H9 (cell line): ENCODE measurements around the gene PROC. TPM values are rescaled to one million over a fixed set of nuclear protein-coding genes. Genes with fewer than 3 reads are reported as not detected.

Experiments
- DNase-seq: peaks from one replicate; pipeline ENCODE4 v3.0.0-alpha.2; 2017
- H2AFZ ChIP-seq: one replicate; pipeline ENCODE4 v1.6.1; 2013; ENCODE audit warnings: mild to moderate bottlenecking, low read length, control low read depth, moderate library complexity
- H2AK5ac ChIP-seq: 2 replicates; pipeline ENCODE4 v1.6.1; 2013; ENCODE audit warnings: low read length, control low read depth, mixed read lengths; ENCODE audit not compliant: insufficient read length
- H2BK120ac ChIP-seq: one replicate; pipeline ENCODE4 v1.6.1; 2013; ENCODE audit warnings: low read depth, mild to moderate bottlenecking, low read length, control low read depth, inconsistent platforms; ENCODE audit not compliant: poor library complexity, severe bottlenecking
- H2BK12ac ChIP-seq: 2 replicates; pipeline ENCODE4 v1.6.1; 2013; ENCODE audit warnings: low read length, control low read depth, mixed read lengths, low read depth; ENCODE audit not compliant: insufficient read length
- H2BK15ac ChIP-seq: 2 replicates; pipeline ENCODE4 v1.6.1; 2013; ENCODE audit warnings: low read depth, low read length, control low read depth
- H2BK20ac ChIP-seq: one replicate; pipeline ENCODE4 v1.6.1; 2013; ENCODE audit warnings: low read depth, mild to moderate bottlenecking, low read length, control low read depth, inconsistent platforms; ENCODE audit not compliant: poor library complexity, severe bottlenecking
- H2BK5ac ChIP-seq: 2 replicates; pipeline ENCODE4 v1.6.1; 2013; ENCODE audit warnings: low read length, control low read depth, mixed read lengths; ENCODE audit not compliant: insufficient read length
- H3K14ac ChIP-seq: 2 replicates; pipeline ENCODE4 v1.6.1; 2013; ENCODE audit warnings: low read length, control low read depth; ENCODE audit not compliant: insufficient read depth
- H3K18ac ChIP-seq: 2 replicates; pipeline ENCODE4 v1.6.1; 2013; ENCODE audit warnings: low read depth, mild to moderate bottlenecking, mixed read lengths, low read length, control low read depth; ENCODE audit not compliant: insufficient read length
- H3K23ac ChIP-seq: 2 replicates; pipeline ENCODE4 v1.6.1; 2013; ENCODE audit warnings: low read length, control low read depth, mixed read lengths, low read depth; ENCODE audit not compliant: insufficient read length
- H3K23me2 ChIP-seq: 2 replicates; pipeline ENCODE4 v1.6.1; 2013; ENCODE audit warnings: low read depth, mild to moderate bottlenecking, mixed read lengths, low read length, control low read depth; ENCODE audit not compliant: insufficient read length, poor library complexity, severe bottlenecking
- H3K27ac ChIP-seq: 2 replicates; pipeline ENCODE4 v1.5.1; 2013; ENCODE audit warnings: low read length, control low read depth, mixed read lengths, low read depth; ENCODE audit not compliant: insufficient read length
- H3K27me3 ChIP-seq: 2 replicates; pipeline ENCODE4 v1.6.1; 2013; ENCODE audit warnings: low read length, control low read depth, inconsistent platforms; ENCODE audit not compliant: insufficient read depth
- H3K4ac ChIP-seq: 2 replicates; pipeline ENCODE4 v1.6.1; 2013; ENCODE audit warnings: low read depth, mild to moderate bottlenecking, control low read depth, inconsistent platforms, low read length, moderate library complexity
- H3K4me1 ChIP-seq: 2 replicates; pipeline ENCODE4 v1.6.1; 2013; ENCODE audit warnings: low read length, control low read depth, inconsistent platforms; ENCODE audit not compliant: insufficient read depth
- H3K4me2 ChIP-seq: 2 replicates; pipeline ENCODE4 v1.6.1; 2013; ENCODE audit warnings: low read length, control low read depth, mixed read lengths; ENCODE audit not compliant: insufficient read length, insufficient read depth
- H3K56ac ChIP-seq: 2 replicates; pipeline ENCODE4 v1.6.1; 2013; ENCODE audit warnings: low read depth, mild to moderate bottlenecking, mixed read lengths, low read length, control low read depth; ENCODE audit not compliant: insufficient read length
- H3K79me1 ChIP-seq: 2 replicates; pipeline ENCODE4 v1.6.1; 2013; ENCODE audit warnings: low read depth, mild to moderate bottlenecking, moderate library complexity, low read length, control low read depth, inconsistent platforms; ENCODE audit not compliant: insufficient read depth, poor library complexity, severe bottlenecking
- H3K79me2 ChIP-seq: 2 replicates; pipeline ENCODE4 v1.6.1; 2013; ENCODE audit warnings: low read length, control low read depth, inconsistent platforms; ENCODE audit not compliant: insufficient read depth
- H3K9ac ChIP-seq: 2 replicates; pipeline ENCODE4 v1.6.1; 2013; ENCODE audit warnings: low read length, control low read depth, mixed read lengths; ENCODE audit not compliant: insufficient read length; ENCODE audit errors: extremely low read depth
- H3K9me3 ChIP-seq: one replicate; pipeline ENCODE4 v1.6.1; 2013; ENCODE audit warnings: low read depth, low read length, inconsistent platforms; ENCODE audit not compliant: control insufficient read depth
- H3T11ph ChIP-seq: one replicate; pipeline ENCODE4 v1.6.1; 2013; ENCODE audit warnings: mild to moderate bottlenecking, low read length, control low read depth, inconsistent platforms
- H4K20me1 ChIP-seq: one replicate; pipeline ENCODE4 v1.6.1; 2013; ENCODE audit not compliant: control insufficient read depth, insufficient read length, insufficient read depth
- H4K5ac ChIP-seq: 2 replicates; pipeline ENCODE4 v1.6.1; 2013; ENCODE audit warnings: low read depth, mild to moderate bottlenecking, mixed read lengths, low read length, control low read depth; ENCODE audit not compliant: insufficient read length
- H4K8ac ChIP-seq: replicated peaks from 2 replicates; pipeline ENCODE4 v1.6.1; 2013; ENCODE audit warnings: low read length, control low read depth, mixed read lengths, low read depth; ENCODE audit not compliant: insufficient read length
- H4K91ac ChIP-seq: 2 replicates; pipeline ENCODE4 v1.6.1; 2013; ENCODE audit warnings: low read depth, mild to moderate bottlenecking, moderate library complexity, mixed read lengths, low read length, control low read depth; ENCODE audit not compliant: insufficient read length
- H3K27ac Mint-ChIP-seq, 3 experiments: 2 replicates in 2 of 3; 3 replicates in 1 of 3; pipeline ENCODE4 v1.8.0; 2020 to 2021; ENCODE audit warnings: mixed read lengths in 3 of 3, mild to moderate bottlenecking in 1 of 3, moderate library complexity in 1 of 3
- H3K27me3 Mint-ChIP-seq: 2 replicates; pipeline ENCODE4 v1.8.0; 2021; ENCODE audit warnings: low read depth, mild to moderate bottlenecking, moderate library complexity, mixed read lengths
- H3K36me3 Mint-ChIP-seq, 3 experiments: 2 replicates in 2 of 3; 3 replicates in 1 of 3; pipeline ENCODE4 v1.8.0; 2020 to 2021; ENCODE audit warnings: low read depth in 3 of 3, mixed read lengths in 3 of 3; ENCODE audit not compliant: insufficient read depth in 1 of 3
- H3K4me1 Mint-ChIP-seq, 2 experiments: 2 replicates each; pipeline ENCODE4 v1.8.0; 2020; ENCODE audit warnings: mixed read lengths in 2 of 2
- H3K4me3 Mint-ChIP-seq, 2 experiments: 2 replicates in 1 of 2; 3 replicates in 1 of 2; pipeline ENCODE4 v1.8.0; 2020 to 2021; ENCODE audit warnings: mild to moderate bottlenecking in 2 of 2, mixed read lengths in 2 of 2, moderate library complexity in 1 of 2
- H3K9me3 Mint-ChIP-seq, 2 experiments: 2 replicates in 1 of 2; 3 replicates in 1 of 2; pipeline ENCODE4 v1.8.0; 2020; ENCODE audit warnings: mild to moderate bottlenecking in 2 of 2, mixed read lengths in 2 of 2, moderate library complexity in 1 of 2
- WGBS: extraction: QIAGEN DNeasy Blood & Tissue Kit; methylation state at CpG from one replicate; pipeline ENCODE4 v1.1.7; 2013; ENCODE audit warnings: missing lambda C conversion rate, low lambda C conversion rate, mixed read lengths; ENCODE audit not compliant: insufficient read length; ENCODE audit errors: extremely low coverage; 5-methylcytosine and 5-hydroxymethylcytosine counted together
- total RNA-seq: library from RNA; stranded (reverse); gene quantifications from 2 replicates; pipeline ENCODE4 v1.2.1, GENCODE V29; 2021
- TF ChIP-seq, protein P1 (sequence below): fragments of 200-600 bp; sonication (generic); conservative IDR thresholded peaks from 3 replicates; pipeline ENCODE4 v1.8.0; 2021; ENCODE audit warnings: antibody characterized with exemption, mild to moderate bottlenecking

The PROC gene
- total RNA-seq, 1 experiment from 2014 or later: 0.61 TPM

GRCh38 chr2:127429291-127429690, 11.1 kb downstream of the PROC start:
- Histone ChIP-seq H3K4me1 (no peaks in the 10 kb centered on the region), H3K23ac (no peak overlapping the region), H4K20me1 (no peaks in the 10 kb centered on the region), H3K56ac (no peak overlapping the region), H2BK15ac (no peak overlapping the region), H3K4ac (no peak overlapping the region), H3K9me3 (no peaks in the 10 kb centered on the region), H4K8ac (no peak overlapping the region), H3K79me2 (no peaks in the 10 kb centered on the region), H3K23me2 (no peaks in the 10 kb centered on the region), H2BK20ac (no peak overlapping the region), H4K91ac (no peak overlapping the region), H3K27ac (no peak overlapping the region), H3K14ac (no peak overlapping the region), H3T11ph (no peak overlapping the region), H3K4me2 (no peak overlapping the region), H4K5ac (no peak overlapping the region), H3K9ac (no peak overlapping the region), H3K27me3 (no peaks in the 10 kb centered on the region), H2BK5ac (no peak overlapping the region), H3K18ac (no peak overlapping the region), H3K79me1 (no peaks in the 10 kb centered on the region), H2AK5ac (no peak overlapping the region), H2BK120ac (no peak overlapping the region), H2BK12ac (no peak overlapping the region), H2AFZ (no peak overlapping the region)
- Mint-ChIP-seq H3K4me3 (no peak overlapping the region), H3K36me3 (no peaks in the 10 kb centered on the region; a peak in 1 of 7 replicates), H3K9me3 (peaks cover 0 to 2% of the 10 kb centered on the region in 2 experiments; a peak in 1 of 5 replicates), H3K27me3 (peaks cover 10% of the 10 kb centered on the region), H3K4me1 (peaks cover 8 to 12% of the 10 kb centered on the region in 2 experiments), H3K27ac (0 out of 7 replicates have a peak overlapping the region, but pooled peaks of 1 of the 3 experiments have one; percentile 13)
- TF ChIP-seq, protein P1, sequence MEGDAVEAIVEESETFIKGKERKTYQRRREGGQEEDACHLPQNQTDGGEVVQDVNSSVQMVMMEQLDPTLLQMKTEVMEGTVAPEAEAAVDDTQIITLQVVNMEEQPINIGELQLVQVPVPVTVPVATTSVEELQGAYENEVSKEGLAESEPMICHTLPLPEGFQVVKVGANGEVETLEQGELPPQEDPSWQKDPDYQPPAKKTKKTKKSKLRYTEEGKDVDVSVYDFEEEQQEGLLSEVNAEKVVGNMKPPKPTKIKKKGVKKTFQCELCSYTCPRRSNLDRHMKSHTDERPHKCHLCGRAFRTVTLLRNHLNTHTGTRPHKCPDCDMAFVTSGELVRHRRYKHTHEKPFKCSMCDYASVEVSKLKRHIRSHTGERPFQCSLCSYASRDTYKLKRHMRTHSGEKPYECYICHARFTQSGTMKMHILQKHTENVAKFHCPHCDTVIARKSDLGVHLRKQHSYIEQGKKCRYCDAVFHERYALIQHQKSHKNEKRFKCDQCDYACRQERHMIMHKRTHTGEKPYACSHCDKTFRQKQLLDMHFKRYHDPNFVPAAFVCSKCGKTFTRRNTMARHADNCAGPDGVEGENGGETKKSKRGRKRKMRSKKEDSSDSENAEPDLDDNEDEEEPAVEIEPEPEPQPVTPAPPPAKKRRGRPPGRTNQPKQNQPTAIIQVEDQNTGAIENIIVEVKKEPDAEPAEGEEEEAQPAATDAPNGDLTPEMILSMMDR: no peak
- no CpG with 5 or more reads among the region's 4 CpGs for WGBS
- no peak for DNase-seq
